GM21786 (cell line): Measurements from ENCODE around the gene XRN1.

Source experiments
- ATAC-seq: cut with Tn5 transposase; IDR thresholded peaks from one replicate; pipeline ENCODE4 v1.9.1; 2021; ENCODE audit not compliant: unreplicated experiment

Gene XRN1

GRCh38 chr3:142274908-142275307 is 172.9 kb downstream of the XRN1 start:
- no peak for ATAC-seq

- ATAC-seq = no peak
These were observed 174.3 kb downstream of the XRN1 start for GRCh38 chr3:142273501-142273900.

- ATAC-seq = no peak
These were observed 175.5 kb downstream of the XRN1 start for GRCh38 chr3:142272200-142272891.

GRCh38 chr3:142270407-142270806 is 177.4 kb downstream of the XRN1 start:
- no peak for ATAC-seq

- no peak for ATAC-seq
These were observed 178.1 kb downstream of the XRN1 start for GRCh38 chr3:142269767-142270166.

- ATAC-seq = no peak
These were observed 179.4 kb downstream of the XRN1 start for GRCh38 chr3:142268426-142268825.

- no peak for ATAC-seq
These were observed 180.6 kb downstream of the XRN1 start for GRCh38 chr3:142267269-142267668.

GRCh38 chr3:142263112-142263511 is 184.7 kb downstream of the XRN1 start:
- no peak for ATAC-seq

GRCh38 chr3:142259359-142259758 is 188.5 kb downstream of the XRN1 start:
- no peak for ATAC-seq

- no peak for ATAC-seq
These were observed 191.0 kb downstream of the XRN1 start for GRCh38 chr3:142256712-142257333.
